KBM-7 (cell line): Measurements from ENCODE around the gene CALML5.
A peak's percentile ranks its signal among the peaks of the same experiment; 100 is the strongest.
"Not testable (repeated sequence)": the region's sequence is repeated elsewhere in the genome, so short reads cannot be mapped to it uniquely, and the experiment has no call there.

Experiments
- DNase-seq: peaks from one replicate; pipeline ENCODE4 v3.0.0-alpha.2; 2015
- in situ Hi-C: fragments of 300-500 bp; cut with MboI; formaldehyde crosslinking; loops from 2 replicates; pipeline ENCODE4 v1.14.3; 2020; ENCODE audit warnings: low sequenced_read_pairs, low pct_unique_long_range_greater_than_20kb, mixed read lengths

Gene CALML5

GRCh38 chr10:5474642-5475041 is 24.7 kb downstream of the CALML5 start:
- DNase-seq, in situ Hi-C loops: not testable (repeated sequence)

DNA sequence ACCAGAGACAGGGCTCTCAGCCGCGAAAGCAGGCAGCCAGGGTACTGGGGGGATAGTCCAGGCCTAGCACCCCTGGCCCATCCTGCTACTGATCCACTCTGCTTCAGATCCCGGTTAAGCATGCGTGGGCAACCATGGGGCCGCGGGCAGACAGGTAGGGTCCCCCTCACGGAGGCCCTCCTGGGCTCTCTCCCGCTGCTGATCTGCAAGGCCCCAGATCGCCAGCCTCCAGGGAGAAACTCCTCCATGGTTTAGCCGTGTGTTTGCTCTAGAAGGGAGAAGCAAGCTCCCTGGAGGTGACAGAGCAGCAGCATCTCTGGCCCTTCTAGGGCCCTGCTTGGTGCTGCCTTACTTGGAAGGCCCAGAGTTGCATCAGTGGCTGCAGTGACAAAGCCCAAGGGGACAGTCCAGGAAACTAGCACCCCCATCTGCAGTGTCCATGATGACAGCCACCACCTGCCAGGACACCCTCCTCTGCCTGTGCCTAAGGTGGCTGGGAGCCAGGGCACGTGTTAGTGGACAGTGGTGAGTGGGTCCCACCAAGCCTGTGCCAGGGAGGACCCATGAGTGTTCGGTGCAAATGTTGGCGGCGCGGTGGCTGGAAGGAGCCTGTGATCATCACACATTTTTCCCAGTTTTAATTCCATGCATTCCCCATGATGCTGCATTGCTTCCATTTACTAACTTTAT is 29.2 kb downstream of the CALML5 start:
- DNase-seq, result no peak
- in situ Hi-C loops, result no loop called here

DNA sequence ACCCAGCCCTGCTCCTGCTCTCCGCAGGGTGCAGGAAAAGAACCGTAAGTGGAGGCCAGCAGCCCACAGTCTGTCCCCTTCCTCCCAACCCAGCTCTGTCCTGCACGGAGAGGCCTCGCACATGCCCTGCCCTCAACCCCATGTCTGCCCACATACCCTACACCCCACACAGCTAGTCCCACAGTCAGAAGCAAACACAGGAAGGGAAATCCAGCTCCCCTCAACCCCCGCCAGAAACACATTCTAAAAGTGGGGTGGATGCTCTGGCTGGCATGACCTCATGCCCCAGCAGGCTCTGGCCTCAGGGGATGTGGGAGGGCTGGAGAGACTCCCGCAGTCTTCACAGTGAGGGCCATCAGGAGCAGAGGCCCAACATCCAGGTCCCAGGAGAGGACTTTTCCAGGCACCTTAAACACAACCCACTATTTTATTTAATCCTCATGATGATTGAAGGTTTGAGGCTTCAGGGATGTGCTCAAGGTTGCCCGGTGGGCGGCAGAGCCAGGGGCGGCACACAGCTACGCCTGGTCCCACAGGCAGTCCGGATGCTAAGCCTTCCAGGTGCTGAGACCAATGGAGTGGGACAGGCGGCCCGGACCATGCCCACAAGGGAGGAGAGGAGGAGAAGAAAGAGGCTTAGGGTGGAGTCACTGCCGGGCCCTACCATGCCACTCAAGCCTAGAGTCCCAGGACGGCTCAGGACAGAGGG is 29.9 kb downstream of the CALML5 start:
- no peak for DNase-seq
- in situ Hi-C loops, result no loop called here

- no peak for DNase-seq
- in situ Hi-C loops, result no loop called here
Observed at GRCh38 chr10:5468262-5469106, 30.9 kb downstream of the CALML5 start.

DNA sequence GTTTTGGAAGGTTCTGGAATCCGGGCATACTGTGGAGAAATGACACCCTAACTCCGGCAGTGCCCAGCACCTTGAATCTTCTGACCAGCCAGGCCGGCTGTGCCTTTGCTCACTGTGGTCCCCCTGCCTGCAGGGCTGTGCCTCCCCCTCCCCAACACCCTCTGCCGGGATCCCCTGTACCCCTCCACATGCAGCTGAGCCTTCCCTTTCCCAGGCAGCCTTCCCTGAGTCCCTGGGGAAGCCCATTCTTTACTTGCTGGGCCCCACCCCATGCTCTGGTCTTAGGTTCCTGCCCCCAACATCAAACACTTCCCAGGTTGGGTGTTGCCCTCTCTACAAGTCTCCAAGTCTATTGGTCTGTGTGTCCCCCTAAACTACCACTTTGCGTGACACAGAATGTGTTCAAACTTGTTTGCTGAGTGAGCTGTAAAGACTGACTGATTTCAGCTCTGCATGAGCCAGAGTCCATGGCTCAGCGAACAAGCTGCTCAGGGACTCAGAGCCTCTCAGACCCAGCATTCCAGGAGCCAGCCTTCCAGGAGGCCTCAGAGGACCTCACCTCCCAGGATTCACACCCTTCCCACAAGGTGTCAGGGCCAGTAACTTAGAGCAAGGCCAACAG is 31.6 kb downstream of the CALML5 start:
- DNase-seq, result no peak
- in situ Hi-C loops, result no loop called here

- in situ Hi-C loops, result no loop called here
- no peak for DNase-seq
Observed at GRCh38 chr10:5467207-5467535, 32.2 kb downstream of the CALML5 start.

DNA sequence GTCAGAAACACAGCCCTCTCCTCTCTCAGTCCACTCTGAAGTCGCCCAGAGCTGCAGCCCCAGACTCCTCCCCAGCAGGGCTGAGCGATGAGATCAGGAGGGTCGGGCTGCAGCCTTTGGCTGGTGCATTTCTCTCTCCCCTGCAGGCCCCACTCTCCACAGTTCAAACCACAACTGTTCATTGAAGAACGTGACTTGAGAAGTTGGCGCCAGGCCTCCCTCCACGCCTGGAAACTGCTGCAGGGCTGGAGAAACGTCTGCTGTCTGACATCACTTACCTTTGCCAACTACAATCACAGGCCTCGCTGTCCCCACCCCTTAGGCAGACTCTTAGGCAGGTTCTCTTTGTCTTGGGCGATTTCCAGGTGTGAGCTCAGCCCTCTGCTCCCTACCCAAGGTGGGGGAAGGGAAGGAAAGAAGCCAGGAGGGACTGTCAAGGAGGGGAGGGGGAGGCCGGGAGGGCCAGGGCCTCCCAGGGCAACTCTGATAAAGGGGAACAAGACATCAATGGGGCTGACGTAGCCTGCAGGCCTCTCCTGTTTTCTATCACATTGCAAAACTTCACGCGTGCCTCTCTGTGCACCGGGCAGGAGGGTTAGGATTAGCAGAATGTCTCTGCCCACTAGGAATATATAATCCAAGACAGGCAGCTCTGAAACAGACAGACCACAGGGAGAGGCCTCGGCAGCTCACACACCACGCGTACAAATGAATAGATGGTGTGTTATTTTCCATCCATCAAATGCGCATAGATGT is 32.7 kb downstream of the CALML5 start:
- in situ Hi-C loops, result no loop called here
- DNase-seq, result peak; percentile 28

GRCh38 chr10:5465976-5466450 is 33.4 kb downstream of the CALML5 start:
- in situ Hi-C loops, result no loop called here
- no peak for DNase-seq

- DNase-seq, result no peak
- in situ Hi-C loops, result no loop called here
Observed at GRCh38 chr10:5464546-5464945, 34.8 kb downstream of the CALML5 start.

DNA sequence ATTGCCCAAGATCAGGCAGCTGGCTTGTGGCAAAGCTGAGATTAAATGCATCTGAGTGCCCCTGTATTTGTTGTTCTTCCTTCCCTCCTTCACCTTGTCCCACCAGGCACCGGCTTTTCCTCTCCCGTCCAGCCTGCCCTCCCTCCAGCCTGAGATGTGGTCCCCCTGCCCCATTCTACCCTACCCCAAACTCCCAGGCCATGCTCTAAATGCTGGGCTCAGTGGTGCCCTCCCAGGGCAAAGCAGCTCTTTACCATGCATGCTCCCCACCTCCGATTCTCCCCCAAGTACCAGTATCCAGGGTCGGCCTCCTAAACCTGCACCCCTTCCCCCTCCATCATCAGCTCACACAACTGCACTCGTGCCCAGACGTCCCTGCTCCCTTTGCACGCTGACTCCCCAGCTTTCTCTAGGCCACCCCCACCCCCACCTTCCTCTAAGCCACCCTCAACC is 36.5 kb downstream of the CALML5 start:
- in situ Hi-C loops, result no loop called here
- DNase-seq, result no peak

DNA sequence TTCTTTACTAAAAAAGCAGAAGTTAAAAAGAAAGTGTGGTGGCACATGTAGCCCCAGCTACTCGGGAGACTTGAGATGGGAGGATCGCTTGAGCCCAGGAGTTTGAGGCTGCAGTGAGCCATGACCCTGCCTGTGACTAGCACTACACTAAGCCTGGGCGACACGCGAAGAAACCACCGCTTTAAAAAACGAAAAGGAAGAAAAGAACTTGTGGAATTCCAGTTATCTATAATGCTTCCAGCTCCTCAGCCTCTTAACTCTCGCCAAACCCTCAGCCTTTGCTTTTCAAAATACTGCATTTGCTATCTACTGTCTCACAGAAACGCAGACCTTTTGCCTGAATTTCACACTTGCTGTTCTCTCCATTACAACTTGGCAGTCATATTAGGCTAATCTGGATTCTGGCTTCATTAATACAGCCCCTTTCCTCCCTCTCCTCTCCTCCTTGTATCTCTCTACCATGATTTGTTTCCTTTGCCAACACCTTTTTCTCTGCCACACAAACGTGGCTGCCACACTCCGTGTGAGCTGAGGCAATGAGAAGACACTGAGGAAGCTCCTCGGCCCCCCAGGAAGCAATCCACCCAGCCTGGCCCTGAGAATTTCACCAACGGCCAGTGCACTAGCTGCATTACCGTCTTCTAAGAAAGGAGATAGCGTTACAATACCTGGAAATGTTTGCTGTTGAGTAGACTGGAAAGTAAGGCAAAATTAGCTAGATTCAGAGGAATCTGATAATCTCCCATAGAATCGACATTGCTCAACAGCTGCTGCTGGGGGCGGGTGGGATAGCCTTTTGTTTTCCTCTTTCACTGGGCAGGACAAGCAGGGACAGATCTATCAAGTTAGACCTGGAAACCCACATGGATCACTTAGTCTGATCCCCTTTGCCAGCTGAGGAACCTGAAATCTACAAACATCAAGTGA is 37.2 kb downstream of the CALML5 start:
- peak; percentile 85 for DNase-seq
- in situ Hi-C loops, result no loop called here

DNA sequence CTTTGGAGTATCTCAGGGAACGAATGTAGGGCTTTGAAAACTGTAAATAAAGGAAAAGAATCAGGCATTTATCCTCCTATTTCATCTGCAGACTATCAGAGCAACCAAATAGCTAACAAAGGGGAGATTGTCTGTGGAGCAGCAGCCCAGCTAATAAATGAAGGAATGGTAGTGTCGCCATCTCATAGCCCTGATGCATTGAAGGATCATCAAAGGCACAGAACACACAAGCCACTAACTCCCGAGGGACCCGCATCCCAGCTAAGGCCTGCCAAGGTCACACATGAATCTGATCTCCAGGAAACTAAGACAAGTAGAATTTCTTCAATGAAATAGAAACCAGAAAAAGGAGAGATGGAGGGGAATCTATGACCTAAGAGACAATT is 38.2 kb downstream of the CALML5 start:
- DNase-seq, result no peak
- in situ Hi-C loops, result no loop called here

DNA sequence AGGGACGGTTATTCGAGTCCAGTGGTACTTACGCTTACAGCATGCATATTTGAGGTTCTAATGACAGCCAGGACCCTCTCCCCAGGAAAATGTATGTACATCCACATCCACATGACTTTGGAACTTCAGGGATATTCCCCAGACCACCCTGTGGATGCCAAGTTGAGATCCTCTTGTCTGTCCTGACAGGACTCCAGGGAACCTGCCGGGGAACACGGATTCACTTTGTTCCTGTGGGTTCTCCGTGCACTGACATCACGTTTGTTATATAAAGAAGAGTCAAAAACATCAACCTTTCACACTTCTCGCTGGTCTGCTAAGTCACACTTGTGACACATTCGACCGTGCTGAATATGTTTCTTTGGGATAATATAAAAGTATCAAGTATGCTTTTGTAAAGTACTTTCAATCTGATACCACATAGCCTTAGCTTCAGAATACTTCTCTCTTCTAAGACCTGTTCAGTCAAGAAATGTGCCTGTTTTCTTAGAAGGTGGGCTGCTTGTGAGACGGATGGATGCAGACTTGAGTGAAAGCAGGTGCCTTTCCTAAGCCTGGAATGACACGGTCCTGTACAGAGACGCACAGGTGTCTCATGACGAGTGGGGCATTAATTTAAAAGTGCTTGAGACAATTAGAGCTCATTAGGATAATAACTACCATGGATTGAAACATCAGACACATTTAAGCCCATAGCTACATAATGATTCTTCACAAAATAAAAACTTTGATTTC is 38.7 kb downstream of the CALML5 start:
- in situ Hi-C loops, result no loop called here
- DNase-seq, result no peak

- in situ Hi-C loops, result no loop called here
Observed at GRCh38 chr10:5458949-5459747, 40.2 kb downstream of the CALML5 start.

GRCh38 chr10:5458425-5458824 is 40.9 kb downstream of the CALML5 start:
- no peak for DNase-seq
- in situ Hi-C loops, result no loop called here

More at GRCh38 chr10:5458949-5459747, 40.2 kb downstream of the CALML5 start:
- DNase-seq, result no peak

DNA sequence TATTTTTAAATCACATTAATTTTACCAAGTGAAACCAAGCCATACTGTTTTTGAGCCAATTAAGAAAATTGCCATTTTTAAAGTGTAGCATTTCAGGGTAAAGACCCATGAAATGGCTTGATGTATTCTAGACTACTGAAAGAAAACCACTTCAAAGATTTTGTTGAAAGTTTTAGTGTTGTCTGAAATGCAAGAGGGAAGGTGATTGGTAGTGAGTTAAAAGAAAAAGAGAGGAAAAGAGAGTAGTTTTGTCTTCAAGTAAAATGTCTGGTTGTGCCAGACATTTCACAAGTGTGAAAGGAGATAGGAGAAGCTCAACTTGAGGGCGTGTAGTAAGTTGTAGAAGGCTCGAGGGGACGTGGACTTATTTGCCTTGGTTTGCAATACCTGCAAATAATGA is 41.6 kb downstream of the CALML5 start:
- no peak for DNase-seq
- in situ Hi-C loops, result no loop called here
